Loucy (cell line): Measurements from ENCODE around the gene COL23A1.
"Not testable (repeated sequence)": the region's sequence is repeated elsewhere in the genome, so short reads cannot be mapped to it uniquely, and the experiment has no call there.

Experiments
- H2AFZ ChIP-seq: fragments of 200-600 bp; sonication (generic); 2 replicates; pipeline ENCODE4 v1.6.0; 2016; ENCODE audit warnings: antibody characterized with exemption, mild to moderate bottlenecking, low read length, moderate library complexity
- H3F3A ChIP-seq: fragments of 200-600 bp; 2 replicates; pipeline ENCODE4 v1.6.0; 2016; ENCODE audit warnings: antibody characterized with exemption, low read depth, mild to moderate bottlenecking
- H3K27me3 ChIP-seq: fragments of 200-600 bp; sonication (generic); 2 replicates; pipeline ENCODE4 v1.6.1; 2014; ENCODE audit warnings: low read length, mild to moderate bottlenecking; ENCODE audit not compliant: insufficient read depth, poor library complexity, severe bottlenecking
- H3K36me3 ChIP-seq: fragments of 200-600 bp; sonication (generic); 2 replicates; pipeline ENCODE4 v1.6.1; 2016; ENCODE audit warnings: low read length; ENCODE audit not compliant: insufficient read depth
- H3K4me1 ChIP-seq: fragments of 200-600 bp; sonication (generic); 2 replicates; pipeline ENCODE4 v1.5.1; 2014; ENCODE audit warnings: low read length, mild to moderate bottlenecking; ENCODE audit not compliant: insufficient read depth, poor library complexity, severe bottlenecking
- H3K4me2 ChIP-seq: fragments of 200-600 bp; sonication (generic); 2 replicates; pipeline ENCODE4 v1.6.0; 2014; ENCODE audit warnings: antibody characterized with exemption, low read length, low read depth, mild to moderate bottlenecking; ENCODE audit not compliant: poor library complexity, severe bottlenecking
- H3K4me3 ChIP-seq: fragments of 200-600 bp; sonication (generic); 2 replicates; pipeline ENCODE4 v1.5.1; 2014; ENCODE audit warnings: low read length, mild to moderate bottlenecking, mixed read lengths; ENCODE audit not compliant: poor library complexity, severe bottlenecking
- H3K79me2 ChIP-seq: fragments of 200-600 bp; sonication (generic); 2 replicates; pipeline ENCODE4 v1.6.1; 2014; ENCODE audit warnings: low read length; ENCODE audit not compliant: insufficient read depth
- H3K9ac ChIP-seq: fragments of 200-600 bp; sonication (generic); 2 replicates; pipeline ENCODE4 v1.6.0; 2014; ENCODE audit warnings: mild to moderate bottlenecking, low read depth, low read length, moderate library complexity; ENCODE audit not compliant: poor library complexity, severe bottlenecking
- H3K9me2 ChIP-seq: fragments of 200-600 bp; sonication (generic); replicated peaks from 2 replicates; pipeline ENCODE4 v1.6.1; 2016; ENCODE audit warnings: low read depth, low read length, mixed read lengths
- H3K9me3 ChIP-seq: fragments of 200-600 bp; sonication (generic); 2 replicates; pipeline ENCODE4 v1.6.1; 2014; ENCODE audit warnings: mild to moderate bottlenecking, antibody characterized with exemption, low read length, low read depth; ENCODE audit not compliant: insufficient read depth
- H4K20me1 ChIP-seq: fragments of 200-600 bp; sonication (generic); 2 replicates; pipeline ENCODE4 v1.6.0; 2014; ENCODE audit warnings: antibody characterized with exemption, low read length, mild to moderate bottlenecking; ENCODE audit not compliant: insufficient read depth, poor library complexity, severe bottlenecking
- EZH2phosphoT487 ChIP-seq: fragments of 200-600 bp; IDR thresholded peaks from 2 replicates; pipeline ENCODE4 v1.6.1; 2018; ENCODE audit warnings: antibody characterized with exemption, mild to moderate bottlenecking, moderate library complexity, borderline replicate concordance
- TF ChIP-seq, protein P1 (sequence below): fragments of 200-600 bp; sonication (generic); conservative IDR thresholded peaks from 2 replicates; pipeline ENCODE4 v1.5.1; 2014; ENCODE audit warnings: mild to moderate bottlenecking, antibody characterized with exemption, low read length

Gene COL23A1

GRCh38 chr5:178198706-178199105, 391.5 kb downstream of the COL23A1 start:
- Histone ChIP-seq H3K79me2 (peaks cover 5% of the 10 kb centered on the region), H3K9me2 (no peaks in the 10 kb centered on the region), H3K9me3 (no peaks in the 10 kb centered on the region), H3K4me1 (peaks cover 13% of the 10 kb centered on the region), H3K9ac (no peak overlapping the region), H3F3A (no peaks in the 10 kb centered on the region), H3K27me3 (no peaks in the 10 kb centered on the region), H3K4me2 (no peak overlapping the region), H4K20me1 (no peaks in the 10 kb centered on the region), H3K4me3 (no peak overlapping the region), H3K36me3 (no peaks in the 10 kb centered on the region), H2AFZ (no peak overlapping the region)
- TF ChIP-seq, protein P1, sequence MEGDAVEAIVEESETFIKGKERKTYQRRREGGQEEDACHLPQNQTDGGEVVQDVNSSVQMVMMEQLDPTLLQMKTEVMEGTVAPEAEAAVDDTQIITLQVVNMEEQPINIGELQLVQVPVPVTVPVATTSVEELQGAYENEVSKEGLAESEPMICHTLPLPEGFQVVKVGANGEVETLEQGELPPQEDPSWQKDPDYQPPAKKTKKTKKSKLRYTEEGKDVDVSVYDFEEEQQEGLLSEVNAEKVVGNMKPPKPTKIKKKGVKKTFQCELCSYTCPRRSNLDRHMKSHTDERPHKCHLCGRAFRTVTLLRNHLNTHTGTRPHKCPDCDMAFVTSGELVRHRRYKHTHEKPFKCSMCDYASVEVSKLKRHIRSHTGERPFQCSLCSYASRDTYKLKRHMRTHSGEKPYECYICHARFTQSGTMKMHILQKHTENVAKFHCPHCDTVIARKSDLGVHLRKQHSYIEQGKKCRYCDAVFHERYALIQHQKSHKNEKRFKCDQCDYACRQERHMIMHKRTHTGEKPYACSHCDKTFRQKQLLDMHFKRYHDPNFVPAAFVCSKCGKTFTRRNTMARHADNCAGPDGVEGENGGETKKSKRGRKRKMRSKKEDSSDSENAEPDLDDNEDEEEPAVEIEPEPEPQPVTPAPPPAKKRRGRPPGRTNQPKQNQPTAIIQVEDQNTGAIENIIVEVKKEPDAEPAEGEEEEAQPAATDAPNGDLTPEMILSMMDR: no peak
- TF ChIP-seq EZH2phosphoT487: no peak

DNA sequence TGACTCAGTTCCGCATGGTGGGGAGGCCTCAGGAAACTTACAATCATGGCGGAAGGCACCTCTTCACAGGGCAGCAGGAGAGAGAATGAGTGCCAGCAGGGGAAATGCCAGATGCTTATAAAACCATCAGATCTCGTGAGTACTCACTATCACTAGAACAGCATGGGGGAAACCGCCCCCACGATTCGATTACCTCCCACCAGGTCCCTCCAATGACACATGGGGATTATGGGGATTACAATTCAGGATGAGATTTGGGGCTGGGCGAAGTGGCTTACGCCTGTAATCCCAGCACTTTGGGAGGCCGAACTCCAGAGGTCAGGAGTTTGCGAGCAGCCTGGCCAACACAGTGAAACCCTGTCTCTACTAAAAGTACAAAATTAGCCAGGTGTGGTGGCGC, 392.0 kb downstream of the COL23A1 start:
- peaks cover 16% of the 10 kb centered on the region for H3K4me1 ChIP-seq
- H3K36me3 ChIP-seq, H2AFZ ChIP-seq, H3K4me3 ChIP-seq, H3K9me2 ChIP-seq, H3K9me3 ChIP-seq, H3K4me2 ChIP-seq, H3K27me3 ChIP-seq, H3K9ac ChIP-seq, H3K79me2 ChIP-seq, H3F3A ChIP-seq, H4K20me1 ChIP-seq: not testable (repeated sequence)

- Histone ChIP-seq H4K20me1 (no peaks in the 10 kb centered on the region), H3K4me2 (no peak overlapping the region), H3K36me3 (no peaks in the 10 kb centered on the region), H3K9ac (no peak overlapping the region), H2AFZ (no peak overlapping the region), H3K79me2 (no peaks in the 10 kb centered on the region), H3K4me3 (no peak overlapping the region), H3K27me3 (no peaks in the 10 kb centered on the region), H3F3A (no peaks in the 10 kb centered on the region), H3K4me1 (peaks cover 19% of the 10 kb centered on the region), H3K9me3 (no peaks in the 10 kb centered on the region), H3K9me2 (no peaks in the 10 kb centered on the region)
- TF ChIP-seq, protein P1: no peak; the same call in 1 of the 2 replicates
- TF ChIP-seq EZH2phosphoT487: no peak
Observed at GRCh38 chr5:178196986-178197385, 393.2 kb downstream of the COL23A1 start.

DNA sequence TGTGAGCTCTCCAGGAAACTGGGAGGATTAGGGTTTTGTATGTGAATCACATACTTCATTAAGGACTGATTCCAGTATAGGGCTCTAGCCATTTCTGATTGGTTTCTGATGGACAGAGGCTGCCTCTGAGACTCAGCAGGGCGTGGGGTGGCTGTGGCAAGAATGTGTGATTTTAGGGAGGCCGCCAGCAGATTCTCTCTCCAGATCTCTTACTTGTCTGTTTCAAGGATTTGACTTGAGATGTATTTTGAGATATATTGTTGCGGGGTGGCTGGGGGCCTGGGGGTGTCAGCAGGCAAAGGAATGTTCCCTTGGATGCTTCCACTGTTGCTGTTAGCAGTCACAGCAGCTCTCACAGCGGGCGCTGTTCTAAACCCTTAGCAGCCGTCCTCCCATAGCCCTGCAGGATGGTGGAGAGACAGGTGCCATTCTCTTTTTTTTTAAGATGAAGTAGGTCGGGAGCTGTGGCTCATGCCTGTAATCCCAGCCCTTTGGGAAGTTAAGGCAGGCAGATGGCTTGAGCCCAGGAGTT, 393.8 kb downstream of the COL23A1 start:
- Histone ChIP-seq H3K9me3 (no peaks in the 10 kb centered on the region), H3F3A (no peaks in the 10 kb centered on the region), H3K4me1 (peaks cover 17% of the 10 kb centered on the region), H3K4me2 (no peak overlapping the region), H3K27me3 (no peaks in the 10 kb centered on the region), H3K36me3 (no peaks in the 10 kb centered on the region), H4K20me1 (no peaks in the 10 kb centered on the region), H2AFZ (no peak overlapping the region), H3K4me3 (no peak overlapping the region), H3K79me2 (no peaks in the 10 kb centered on the region), H3K9me2 (no peaks in the 10 kb centered on the region), H3K9ac (no peak overlapping the region)
- TF ChIP-seq, protein P1: no peak
- TF ChIP-seq EZH2phosphoT487: no peak
